Activated CD8-positive, alpha-beta memory T cell treated with anti-CD3 and anti-CD28 coated beads, Interleukin-2, amount 50 U/mL, for 1 hour (primary cell): Measurements from ENCODE around the gene GJC3.
"Not testable (repeated sequence)": the region's sequence is repeated elsewhere in the genome, so short reads cannot be mapped to it uniquely, and the experiment has no call there.

Experiments
- DNase-seq: peaks from one replicate; pipeline ENCODE4 v3.0.0-alpha.2; 2020; ENCODE audit errors: extremely low read depth

GJC3 gene

GRCh38 chr7:99929730-99930053 lies 272 bp upstream of the GJC3 start:
- no peak for DNase-seq

- no peak for DNase-seq
Measured at GRCh38 chr7:99928188-99928587, 1.2 kb downstream of the GJC3 start.

GRCh38 chr7:99927536-99927935 lies 1.9 kb downstream of the GJC3 start:
- no peak for DNase-seq

- no peak for DNase-seq
Measured at GRCh38 chr7:99926321-99926720, 3.1 kb downstream of the GJC3 start.

- DNase-seq, result no peak
Measured at GRCh38 chr7:99923200-99923599, 6.2 kb downstream of the GJC3 start.

- DNase-seq, result no peak
Measured at GRCh38 chr7:99920149-99920548, 9.3 kb downstream of the GJC3 start.

DNA sequence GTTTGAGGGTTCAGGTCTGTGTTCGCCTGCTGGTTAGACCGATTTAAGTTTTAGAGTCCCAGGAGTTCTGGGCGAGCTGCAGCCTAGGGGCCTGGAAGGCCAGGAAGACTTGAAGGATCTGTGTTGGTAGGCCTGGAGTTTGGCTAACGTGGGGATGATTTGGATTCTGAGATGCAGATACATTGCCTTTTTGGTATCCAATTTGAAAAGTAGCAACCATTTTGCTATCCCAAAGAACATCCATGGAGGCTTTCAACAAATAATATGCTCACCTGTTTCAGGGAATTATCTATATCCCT lies 9.7 kb downstream of the GJC3 start:
- DNase-seq, result no peak

GRCh38 chr7:99918959-99919813 lies 10.2 kb downstream of the GJC3 start, which contains the start of gene TRIM4:
TSS of gene TRIM4 (minus strand) at chr7:99919530. CDS start at chr7:99919401, 129 bp downstream.
- DNase-seq, result peak; percentile 76

DNA sequence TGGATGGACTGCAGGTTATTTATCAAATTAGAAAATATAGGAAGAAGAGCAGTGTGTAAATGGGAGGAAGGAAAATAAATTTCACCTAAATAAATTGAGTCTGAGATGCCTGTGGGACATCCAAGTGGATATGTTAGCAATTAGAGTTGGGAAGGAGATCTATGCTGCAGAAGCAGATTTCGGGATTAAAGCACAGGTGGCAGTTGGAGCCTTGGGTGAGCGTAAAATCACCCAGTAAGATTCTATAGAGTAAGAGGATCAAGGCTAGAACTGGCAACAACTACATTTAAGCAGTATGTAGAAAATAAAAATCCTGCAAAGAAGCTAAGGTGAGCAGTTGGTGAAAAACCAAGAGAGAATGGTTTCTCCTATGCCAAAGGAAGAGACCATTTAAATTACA lies 18.4 kb downstream of the GJC3 start:
- no peak for DNase-seq

- no peak for DNase-seq
Measured at GRCh38 chr7:99901581-99901980, 27.8 kb downstream of the GJC3 start.

DNA sequence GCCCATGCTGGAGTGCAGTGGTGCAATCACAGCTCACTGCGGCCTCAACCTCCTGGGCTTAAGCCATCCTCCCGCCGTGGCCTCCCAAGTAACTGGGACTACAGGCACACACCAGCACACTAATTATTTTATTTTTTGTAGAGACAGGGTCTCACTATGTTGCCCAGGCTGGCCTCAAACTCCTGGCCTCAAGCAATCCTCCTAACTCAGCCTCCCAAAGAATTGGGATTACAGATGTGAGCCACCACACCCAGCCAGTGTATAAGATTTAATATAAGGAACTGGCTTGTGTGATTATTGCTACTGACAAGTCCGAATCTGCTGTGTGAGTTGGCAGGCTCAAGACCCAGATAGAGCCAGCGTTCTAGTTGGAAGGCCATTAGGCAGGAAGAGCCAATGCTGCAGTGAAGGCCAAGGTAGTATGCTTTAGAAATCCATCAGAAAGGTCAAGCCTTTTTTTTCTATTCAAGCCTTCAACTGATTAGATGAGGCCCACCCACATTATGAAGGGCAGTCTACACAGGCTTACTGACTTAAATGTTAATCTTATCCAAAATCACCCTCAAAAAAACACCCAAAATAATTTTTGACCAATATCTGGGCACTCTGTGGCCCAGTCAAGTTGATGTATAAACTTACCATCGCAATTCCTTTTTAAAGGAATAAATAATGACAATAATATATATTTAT lies 29.4 kb downstream of the GJC3 start:
- no peak for DNase-seq

- DNase-seq, result no peak
Measured at GRCh38 chr7:99898836-99899235, 30.6 kb downstream of the GJC3 start.

DNA sequence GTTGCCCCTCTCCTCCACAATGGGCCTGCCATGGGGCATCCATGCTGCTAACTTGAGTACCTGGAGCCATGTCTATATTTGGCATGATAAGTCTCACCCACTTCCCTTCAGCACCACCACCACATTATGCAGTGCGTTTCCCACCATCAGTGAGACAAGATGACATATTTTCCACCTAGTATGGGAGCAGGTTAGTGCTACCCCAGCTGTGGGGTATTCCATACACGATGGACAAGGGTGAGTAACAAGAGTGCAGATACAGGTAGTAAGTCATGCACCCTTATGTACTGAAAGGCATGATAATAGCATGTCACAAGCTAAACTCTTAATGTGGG lies 31.4 kb downstream of the GJC3 start:
- no peak for DNase-seq

GRCh38 chr7:99897322-99898022 lies 31.9 kb downstream of the GJC3 start:
- no peak for DNase-seq

- DNase-seq, result no peak
Measured at GRCh38 chr7:99894738-99895137, 34.7 kb downstream of the GJC3 start.

GRCh38 chr7:99893280-99893679 lies 36.1 kb downstream of the GJC3 start:
- no peak for DNase-seq

DNA sequence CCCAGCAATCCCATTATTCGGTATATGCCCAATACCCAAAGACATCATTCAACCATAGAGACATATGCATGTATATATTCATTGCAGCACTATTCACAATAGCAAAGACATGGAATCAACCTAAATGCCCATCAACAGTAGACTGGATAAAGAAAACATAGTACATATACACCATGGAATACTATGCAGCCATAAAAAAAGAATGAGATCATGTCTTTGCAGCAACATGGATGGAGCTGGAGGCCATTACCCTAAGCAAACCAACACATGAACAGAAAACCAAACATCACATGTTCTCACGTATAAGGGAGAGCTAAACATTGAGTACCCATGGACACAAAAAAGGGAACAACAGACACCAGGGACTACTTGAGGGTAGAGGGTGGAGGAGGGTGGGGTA lies 39.1 kb downstream of the GJC3 start:
- DNase-seq, result not testable (repeated sequence)

DNA sequence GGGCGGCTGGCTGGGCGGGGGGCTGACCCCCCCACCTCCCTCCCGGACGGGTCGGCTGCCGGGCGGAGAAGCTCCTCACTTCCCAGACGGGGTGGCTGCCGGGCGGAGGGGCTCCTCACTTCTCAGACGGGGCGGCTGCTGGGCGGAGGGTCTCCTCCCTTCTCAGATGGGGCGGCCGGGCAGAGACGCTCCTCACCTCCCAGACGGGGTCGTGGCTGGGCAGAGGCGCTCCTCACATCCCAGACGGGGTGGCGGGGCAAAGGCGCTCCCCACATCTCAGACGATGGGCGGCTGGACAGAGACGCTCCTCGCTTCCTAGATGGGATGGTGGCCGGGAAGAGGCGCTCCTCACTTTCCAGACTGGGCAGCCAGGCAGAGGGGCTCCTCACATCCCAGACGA lies 41.1 kb downstream of the GJC3 start:
- not testable (repeated sequence) for DNase-seq

DNA sequence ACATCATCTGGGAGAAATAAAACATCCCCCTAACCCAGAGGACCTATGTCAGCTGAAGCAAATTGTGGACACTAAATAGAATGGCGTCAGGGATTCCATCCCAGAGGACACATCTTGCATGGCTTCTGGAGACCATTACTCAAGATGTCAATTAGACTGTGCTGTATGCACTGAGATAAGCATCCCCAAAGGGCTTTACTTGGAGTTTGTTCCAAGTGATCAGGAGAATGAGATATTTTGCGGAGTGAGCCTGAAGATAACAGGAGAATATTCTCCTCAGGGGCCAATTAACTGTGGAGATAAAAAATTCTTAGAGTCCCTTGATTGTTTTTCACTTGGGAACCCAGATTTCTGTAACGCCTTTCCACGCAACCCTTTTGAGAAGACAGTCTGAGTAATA lies 48.0 kb downstream of the GJC3 start:
- no peak for DNase-seq

GRCh38 chr7:99876933-99877332 lies 52.5 kb downstream of the GJC3 start, which contains the start of gene OR2AE1:
TSS of gene OR2AE1 (minus strand) at chr7:99877033. CDS start at chr7:99877033, 0 bp downstream.
- DNase-seq, result no peak

DNA sequence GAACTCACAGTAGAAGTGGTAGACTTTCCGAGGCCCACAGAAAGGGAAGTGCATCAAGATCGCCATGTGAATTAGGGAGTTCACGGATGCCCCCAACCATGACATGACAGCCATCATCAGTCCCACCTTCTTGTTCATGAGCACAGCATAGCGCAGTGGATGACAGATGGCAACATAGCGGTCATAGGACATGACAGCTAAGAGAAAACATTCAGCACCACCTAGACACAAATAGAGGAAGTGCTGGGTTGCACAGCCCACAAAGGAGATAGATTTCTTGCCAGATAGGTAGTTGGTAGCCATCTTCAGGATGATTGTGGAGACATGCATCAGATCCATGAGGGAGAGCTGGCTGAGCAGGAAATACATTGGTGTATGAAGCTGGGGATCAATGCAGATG lies 52.9 kb downstream of the GJC3 start:
- no peak for DNase-seq
